ENCODE results near the gene DHPS. TPM values are rescaled to one million over a fixed set of nuclear protein-coding genes. Genes with fewer than 3 reads are reported as not detected.

DHPS gene
- total RNA-seq, 2 experiments from 2014 or later: 148 to 149 TPM

Other genes with a start within 250 kb of the DHPS start
- gene ZNF443, start 240.9 kb downstream of the DHPS start, total RNA-seq: 1 to 10 TPM; 6.9 to 7.1 TPM
- 1 to 10 TPM; 4.9 to 5.0 TPM for gene ZNF709, start 197.1 kb downstream of the DHPS start, total RNA-seq
- 10 to 100 TPM; 18.1 to 19.0 TPM for gene ZNF564, start 130.4 kb downstream of the DHPS start, total RNA-seq
- gene ZNF490, start 71.1 kb downstream of the DHPS start, total RNA-seq: 10 to 100 TPM; 14.9 to 17.4 TPM
- 10 to 100 TPM; 37.1 to 42.7 TPM for gene ZNF791, start 71.0 kb downstream of the DHPS start, total RNA-seq
- gene MAN2B1, start 15.1 kb downstream of the DHPS start, total RNA-seq: 100 to 1,000 TPM; 108 to 115 TPM
- gene WDR83, start 15.1 kb downstream of the DHPS start, total RNA-seq: 10 to 100 TPM; 18.2 to 21.1 TPM
- not detected for gene GNG14, start 6.1 kb upstream of the DHPS start, total RNA-seq
- gene FBXW9, start 14.8 kb upstream of the DHPS start, total RNA-seq: 1 to 10 TPM; 4.9 to 5.3 TPM
- 10 to 100 TPM; 80.8 to 81.9 TPM for gene TNPO2, start 42.1 kb upstream of the DHPS start, total RNA-seq
- 100 to 1,000 TPM; 213 to 214 TPM for gene TRIR, start 52.8 kb upstream of the DHPS start, total RNA-seq
- 10 to 100 TPM; 46.4 to 47.2 TPM for gene GET3, start 55.6 kb upstream of the DHPS start, total RNA-seq
- not detected for gene BEST2, start 69.9 kb upstream of the DHPS start, total RNA-seq
- gene HOOK2, start 93.7 kb upstream of the DHPS start, total RNA-seq: 10 to 100 TPM; 20.0 to 20.3 TPM
- 10 to 100 TPM; 82.7 to 84.6 TPM for gene JUNB, start 109.6 kb upstream of the DHPS start, total RNA-seq
- 100 to 1,000 TPM; 170 to 181 TPM for gene PRDX2, start 119.9 kb upstream of the DHPS start, total RNA-seq
- 10 to 100 TPM in 1 of 2 experiments, 1 to 10 TPM in 1; 5.8 to 10.8 TPM for gene THSD8, start 120.2 kb upstream of the DHPS start, total RNA-seq
- gene RNASEH2A, start 124.7 kb upstream of the DHPS start, total RNA-seq: 10 to 100 TPM; 46.2 to 47.8 TPM
- not detected for gene RTBDN, start 152.7 kb upstream of the DHPS start, total RNA-seq
- gene MAST1, start 156.6 kb upstream of the DHPS start, total RNA-seq: 1 to 10 TPM; 1.8 to 2.6 TPM
- gene DNASE2, start 199.6 kb upstream of the DHPS start, total RNA-seq: 10 to 100 TPM; 29.0 to 30.4 TPM
- gene KLF1, start 205.3 kb upstream of the DHPS start, total RNA-seq: under 1 TPM in 1 of 2 experiments, not detected in 1; 0.19 TPM
- 10 to 100 TPM; 39.7 to 43.4 TPM for gene GCDH, start 209.3 kb upstream of the DHPS start, total RNA-seq
- gene SYCE2, start 237.4 kb upstream of the DHPS start, total RNA-seq: 1 to 10 TPM; 3.6 to 4.4 TPM